Endothelial cell (in vitro differentiated cells): Measurements from ENCODE around the gene USP36. TPM values are rescaled to one million over a fixed set of nuclear protein-coding genes. Genes with fewer than 3 reads are reported as not detected.

ENCODE experiments used
- DNase-seq: peaks from one replicate; pipeline ENCODE4 v3.0.0; 2021; ENCODE audit warnings: low spot score
- H3K27ac Mint-ChIP-seq: one replicate; pipeline ENCODE4 v1.8.0; 2021; ENCODE audit warnings: mixed read lengths, inconsistent platforms; ENCODE audit not compliant: unreplicated experiment
- H3K27me3 Mint-ChIP-seq: one replicate; pipeline ENCODE4 v1.8.0; 2021; ENCODE audit warnings: mild to moderate bottlenecking, moderate library complexity, mixed read lengths, inconsistent platforms; ENCODE audit not compliant: unreplicated experiment
- H3K36me3 Mint-ChIP-seq: one replicate; pipeline ENCODE4 v1.8.0; 2021; ENCODE audit warnings: mild to moderate bottlenecking, low read depth, mixed read lengths, inconsistent platforms; ENCODE audit not compliant: unreplicated experiment
- H3K4me1 Mint-ChIP-seq: one replicate; pipeline ENCODE4 v1.8.0; 2021; ENCODE audit warnings: mild to moderate bottlenecking, mixed read lengths, inconsistent platforms; ENCODE audit not compliant: unreplicated experiment
- H3K4me3 Mint-ChIP-seq: one replicate; pipeline ENCODE4 v1.8.0; 2021; ENCODE audit warnings: mild to moderate bottlenecking, mixed read lengths, inconsistent platforms; ENCODE audit not compliant: unreplicated experiment
- H3K9me3 Mint-ChIP-seq: one replicate; pipeline ENCODE4 v1.8.0; 2021; ENCODE audit warnings: mixed read lengths, inconsistent platforms; ENCODE audit not compliant: unreplicated experiment
- total RNA-seq: library from RNA; stranded (reverse); fragmentation: NEBNext Ultra II Directional; extraction: Animal tissue kit (Norgen Biotek cat#: 25700); gene quantifications from one replicate; pipeline ENCODE4 v1.2.1, GENCODE V29; 2021; ENCODE audit not compliant: unreplicated experiment
- TF ChIP-seq, protein P1 (sequence below): fragments of 200-600 bp; sonication (generic); IDR thresholded peaks from one replicate; pipeline ENCODE4 v1.5.0; 2021; ENCODE audit warnings: antibody characterized with exemption; ENCODE audit not compliant: unreplicated experiment

The USP36 gene
- total RNA-seq, 1 donor from 2014 or later: 56.7 TPM

GRCh38 chr17:78885956-78886355, 45.3 kb upstream of the USP36 start:
- H3K36me3 Mint-ChIP-seq: no peaks in the 10 kb centered on the region
- peaks cover 8% of the 10 kb centered on the region for H3K27me3 Mint-ChIP-seq
- TF ChIP-seq, protein P1, sequence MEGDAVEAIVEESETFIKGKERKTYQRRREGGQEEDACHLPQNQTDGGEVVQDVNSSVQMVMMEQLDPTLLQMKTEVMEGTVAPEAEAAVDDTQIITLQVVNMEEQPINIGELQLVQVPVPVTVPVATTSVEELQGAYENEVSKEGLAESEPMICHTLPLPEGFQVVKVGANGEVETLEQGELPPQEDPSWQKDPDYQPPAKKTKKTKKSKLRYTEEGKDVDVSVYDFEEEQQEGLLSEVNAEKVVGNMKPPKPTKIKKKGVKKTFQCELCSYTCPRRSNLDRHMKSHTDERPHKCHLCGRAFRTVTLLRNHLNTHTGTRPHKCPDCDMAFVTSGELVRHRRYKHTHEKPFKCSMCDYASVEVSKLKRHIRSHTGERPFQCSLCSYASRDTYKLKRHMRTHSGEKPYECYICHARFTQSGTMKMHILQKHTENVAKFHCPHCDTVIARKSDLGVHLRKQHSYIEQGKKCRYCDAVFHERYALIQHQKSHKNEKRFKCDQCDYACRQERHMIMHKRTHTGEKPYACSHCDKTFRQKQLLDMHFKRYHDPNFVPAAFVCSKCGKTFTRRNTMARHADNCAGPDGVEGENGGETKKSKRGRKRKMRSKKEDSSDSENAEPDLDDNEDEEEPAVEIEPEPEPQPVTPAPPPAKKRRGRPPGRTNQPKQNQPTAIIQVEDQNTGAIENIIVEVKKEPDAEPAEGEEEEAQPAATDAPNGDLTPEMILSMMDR: no peak
- H3K9me3 Mint-ChIP-seq: no peaks in the 10 kb centered on the region
- no peak for DNase-seq
- H3K27ac Mint-ChIP-seq: no peak overlapping the region
- H3K4me3 Mint-ChIP-seq: no peak overlapping the region
- H3K4me1 Mint-ChIP-seq: peaks cover 10% of the 10 kb centered on the region

- no peak for DNase-seq
- TF ChIP-seq, protein P1: no peak
- Mint-ChIP-seq H3K4me3 (no peak overlapping the region), H3K4me1 (peaks cover 10% of the 10 kb centered on the region), H3K27me3 (peaks cover 8% of the 10 kb centered on the region), H3K9me3 (no peaks in the 10 kb centered on the region), H3K36me3 (no peaks in the 10 kb centered on the region), H3K27ac (no peak overlapping the region)
These were observed 44.5 kb upstream of the USP36 start for GRCh38 chr17:78884876-78885667.

DNA sequence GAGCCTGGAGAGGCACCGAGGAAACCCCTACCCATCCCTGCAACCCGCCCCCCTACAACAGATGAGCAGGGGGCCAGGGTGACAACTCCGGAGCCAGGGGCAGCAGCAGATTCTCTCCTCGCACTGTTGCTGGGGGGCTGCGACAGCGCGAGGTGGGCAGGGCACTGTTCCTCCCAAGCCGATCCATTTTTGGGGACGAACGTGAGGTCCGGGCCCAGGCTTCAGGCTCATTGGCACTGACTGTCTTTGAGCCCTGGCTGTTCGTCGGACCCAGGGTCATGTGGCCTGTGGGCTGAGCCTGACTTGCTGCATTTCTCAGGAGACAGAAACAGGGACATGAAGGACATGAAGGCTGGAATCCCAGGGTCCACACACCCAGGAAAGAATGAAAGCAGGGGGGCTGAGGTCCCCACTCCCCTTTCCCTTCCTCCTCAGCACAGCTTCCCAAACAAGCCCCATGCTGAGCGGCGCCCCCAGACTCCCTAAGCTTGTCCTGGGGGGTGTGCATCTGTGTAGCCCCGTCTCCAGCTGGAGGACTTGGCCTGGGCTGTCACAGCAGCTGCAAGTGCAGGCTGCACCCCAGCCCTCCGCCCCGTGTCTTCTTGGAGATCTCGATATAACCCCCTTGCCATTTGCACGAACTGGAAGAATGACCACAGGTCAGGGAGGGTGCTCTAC, 43.7 kb upstream of the USP36 start:
- Mint-ChIP-seq H3K4me1 (peaks cover 10% of the 10 kb centered on the region), H3K27ac (peak overlapping the region; percentile 64), H3K4me3 (no peak overlapping the region), H3K27me3 (peaks cover 8% of the 10 kb centered on the region), H3K36me3 (no peaks in the 10 kb centered on the region), H3K9me3 (no peaks in the 10 kb centered on the region)
- DNase-seq: no peak
- TF ChIP-seq, protein P1: no peak

DNA sequence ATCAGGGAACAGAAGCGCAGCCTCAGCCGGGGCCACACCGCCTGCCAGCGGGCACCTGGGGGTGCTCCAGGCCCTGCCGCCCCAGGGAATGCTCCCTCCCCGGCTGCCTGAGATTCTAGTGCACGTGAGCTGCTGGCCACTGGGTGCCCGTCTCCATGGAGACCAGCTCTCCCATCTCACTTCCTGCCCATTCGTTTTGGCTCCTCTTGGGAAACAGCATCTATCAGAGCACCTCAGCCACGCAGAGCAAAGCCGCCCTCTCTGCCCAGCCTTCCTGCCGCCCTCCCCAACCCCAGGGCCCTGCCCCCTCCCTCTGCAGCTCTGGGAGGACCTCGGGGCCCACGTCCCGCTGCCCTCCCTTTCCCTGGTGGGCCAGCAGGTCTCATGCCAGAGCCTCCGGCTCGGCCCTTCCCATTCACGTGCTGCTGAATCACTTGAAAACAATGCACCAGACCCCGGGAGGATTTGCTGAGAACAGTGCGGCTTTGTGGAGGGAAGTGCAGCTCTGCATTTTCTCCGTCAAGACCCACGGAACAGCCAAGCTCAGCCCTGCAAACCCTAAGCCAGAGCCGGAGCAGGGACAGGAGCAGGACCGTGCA, 43.0 kb upstream of the USP36 start:
- TF ChIP-seq, protein P1: no peak
- peak; percentile 63 for DNase-seq
- H3K27me3 Mint-ChIP-seq: peaks cover 9% of the 10 kb centered on the region
- H3K27ac Mint-ChIP-seq: peak overlapping the region; percentile 93
- peaks cover 17% of the 10 kb centered on the region for H3K4me1 Mint-ChIP-seq
- no peaks in the 10 kb centered on the region for H3K9me3 Mint-ChIP-seq
- H3K4me3 Mint-ChIP-seq: no peak overlapping the region
- H3K36me3 Mint-ChIP-seq: no peaks in the 10 kb centered on the region
